Progenitor cell of endocrine pancreas (in vitro differentiated cells): Measurements from ENCODE around the gene SRRM2. TPM values are rescaled to one million over a fixed set of nuclear protein-coding genes. Genes with fewer than 3 reads are reported as not detected.

ENCODE experiments used
- DNase-seq: peaks from one replicate; pipeline ENCODE4 v3.0.0; 2021; ENCODE audit warnings: low spot score; ENCODE audit not compliant: unreplicated experiment
- H3K27ac Mint-ChIP-seq: 2 replicates; pipeline ENCODE4 v1.8.0; 2021; ENCODE audit warnings: mild to moderate bottlenecking, moderate library complexity, mixed read lengths
- H3K27me3 Mint-ChIP-seq: 2 replicates; pipeline ENCODE4 v1.8.0; 2021; ENCODE audit warnings: mixed read lengths
- H3K36me3 Mint-ChIP-seq: 2 replicates; pipeline ENCODE4 v1.8.0; 2022; ENCODE audit warnings: mixed read lengths; ENCODE audit not compliant: insufficient read depth
- H3K4me1 Mint-ChIP-seq: 2 replicates; pipeline ENCODE4 v1.8.0; 2021; ENCODE audit warnings: low read depth, mixed read lengths
- H3K4me3 Mint-ChIP-seq: 2 replicates; pipeline ENCODE4 v1.8.0; 2021; ENCODE audit warnings: low read depth, mild to moderate bottlenecking, moderate library complexity, mixed read lengths
- H3K9me3 Mint-ChIP-seq: 2 replicates; pipeline ENCODE4 v1.8.0; 2021; ENCODE audit warnings: low read depth, mixed read lengths
- CTCF ChIP-seq: fragments of 200-600 bp; sonication (generic); IDR thresholded peaks from one replicate; pipeline ENCODE4 v1.5.0; 2021; ENCODE audit warnings: antibody characterized with exemption, mild to moderate bottlenecking; ENCODE audit not compliant: unreplicated experiment
- total RNA-seq: library from RNA; stranded (reverse); gene quantifications from 2 replicates; pipeline ENCODE4 v1.2.1, GENCODE V29; 2021

Gene SRRM2
- total RNA-seq, 1 donor from 2014 or later: 817 TPM

GRCh38 chr16:2799859-2800226, 47.4 kb downstream of the SRRM2 start:
- DNase-seq: no peak
- Mint-ChIP-seq H3K27me3 (peaks cover 3% of the 10 kb centered on the region), H3K27ac (peak overlapping the region; percentile 83), H3K36me3 (peaks cover 3% of the 10 kb centered on the region), H3K4me1 (peaks cover 12% of the 10 kb centered on the region), H3K4me3 (no peak overlapping the region), H3K9me3 (peaks cover 16% of the 10 kb centered on the region)
- TF ChIP-seq CTCF: no peak

GRCh38 chr16:2803545-2804195, 51.2 kb downstream of the SRRM2 start:
- peaks cover 3% of the 10 kb centered on the region for H3K36me3 Mint-ChIP-seq
- H3K4me1 Mint-ChIP-seq: peaks cover 6% of the 10 kb centered on the region
- H3K4me3 Mint-ChIP-seq: no peak overlapping the region
- DNase-seq: no peak
- no peak overlapping the region for H3K27ac Mint-ChIP-seq
- H3K9me3 Mint-ChIP-seq: peaks cover 16% of the 10 kb centered on the region
- TF ChIP-seq CTCF: no peak
- H3K27me3 Mint-ChIP-seq: peaks cover 4% of the 10 kb centered on the region

GRCh38 chr16:2804728-2805127, 52.3 kb downstream of the SRRM2 start:
- DNase-seq: no peak
- Mint-ChIP-seq H3K4me3 (no peak overlapping the region), H3K4me1 (peaks cover 4% of the 10 kb centered on the region), H3K27me3 (peaks cover 15% of the 10 kb centered on the region), H3K27ac (no peak overlapping the region), H3K36me3 (peaks cover 3% of the 10 kb centered on the region), H3K9me3 (peaks cover 21% of the 10 kb centered on the region)
- no peak for TF ChIP-seq CTCF

GRCh38 chr16:2806286-2806685, 53.8 kb downstream of the SRRM2 start:
- peaks cover 3% of the 10 kb centered on the region for H3K36me3 Mint-ChIP-seq
- peaks cover 23% of the 10 kb centered on the region for H3K27me3 Mint-ChIP-seq
- H3K4me1 Mint-ChIP-seq: no peaks in the 10 kb centered on the region
- peaks cover 21% of the 10 kb centered on the region for H3K9me3 Mint-ChIP-seq
- no peak overlapping the region for H3K4me3 Mint-ChIP-seq
- TF ChIP-seq CTCF: no peak
- no peak overlapping the region for H3K27ac Mint-ChIP-seq
- no peak for DNase-seq

- no peaks in the 10 kb centered on the region for H3K4me1 Mint-ChIP-seq
- no peak for DNase-seq
- H3K27me3 Mint-ChIP-seq: peaks cover 29% of the 10 kb centered on the region
- TF ChIP-seq CTCF: no peak
- no peak overlapping the region for H3K4me3 Mint-ChIP-seq
- H3K36me3 Mint-ChIP-seq: peaks cover 2% of the 10 kb centered on the region
- peaks cover 18% of the 10 kb centered on the region for H3K9me3 Mint-ChIP-seq
- no peak overlapping the region for H3K27ac Mint-ChIP-seq
Measured at GRCh38 chr16:2808181-2808580, 55.7 kb downstream of the SRRM2 start.
